Calu3 (cell line): Measurements from ENCODE around the gene MAP2K7. TPM values are rescaled to one million over a fixed set of nuclear protein-coding genes. Genes with fewer than 3 reads are reported as not detected.
A peak's percentile ranks its signal among the peaks of the same experiment; 100 is the strongest.

Experiments
- BruUV-seq: library from RNA; stranded (reverse); fragments of 400-500 nt; replicated peaks from 2 replicates; lab custom pipeline; 2021; lab: Mats Ljungman, UMichigan
- CTCF ChIA-PET: fragments of 300-600 bp; sonication (Branson Sonifier 250); formaldehyde crosslinking; loops from one replicate; lab custom pipeline; 2022; ENCODE audit warnings: antibody characterized with exemption; lab: Charles Lee
- DNase-seq: peaks from one replicate; pipeline ENCODE4 v3.0.0; 2022
- H3K27ac Mint-ChIP-seq: one replicate; pipeline ENCODE4 v1.8.0; 2022; ENCODE audit warnings: mixed read lengths; ENCODE audit not compliant: unreplicated experiment
- H3K27me3 Mint-ChIP-seq: one replicate; pipeline ENCODE4 v1.8.0; 2022; ENCODE audit warnings: mixed read lengths; ENCODE audit not compliant: unreplicated experiment
- H3K36me3 Mint-ChIP-seq: one replicate; pipeline ENCODE4 v1.8.0; 2022; ENCODE audit warnings: mild to moderate bottlenecking, moderate library complexity, mixed read lengths; ENCODE audit not compliant: insufficient read depth, unreplicated experiment
- H3K4me1 Mint-ChIP-seq: one replicate; pipeline ENCODE4 v1.8.0; 2022; ENCODE audit warnings: mild to moderate bottlenecking, low read depth, mixed read lengths; ENCODE audit not compliant: unreplicated experiment
- H3K4me3 Mint-ChIP-seq: one replicate; pipeline ENCODE4 v1.8.0; 2022; ENCODE audit warnings: mild to moderate bottlenecking, low read depth, moderate library complexity, mixed read lengths; ENCODE audit not compliant: unreplicated experiment
- H3K9me3 Mint-ChIP-seq: one replicate; pipeline ENCODE4 v1.8.0; 2022; ENCODE audit warnings: low read depth, mixed read lengths; ENCODE audit not compliant: unreplicated experiment
- CTCF ChIP-seq: fragments of 200-600 bp; IDR thresholded peaks from one replicate; pipeline ENCODE4 v1.8.0; 2022; ENCODE audit warnings: antibody characterized with exemption; ENCODE audit not compliant: unreplicated experiment
- intact Hi-C: fragments of 100-400 bp; cut with micrococcal nuclease; formaldehyde crosslinking; loops from one replicate; pipeline ENCODE4 v1.10.0; 2022; ENCODE audit not compliant: unreplicated experiment
- total RNA-seq: library from RNA; stranded (reverse); gene quantifications from 2 replicates; pipeline ENCODE4 v1.2.3, GENCODE V29; 2022

Gene MAP2K7
- total RNA-seq, 1 experiment from 2014 or later: 28.0 TPM

DNA sequence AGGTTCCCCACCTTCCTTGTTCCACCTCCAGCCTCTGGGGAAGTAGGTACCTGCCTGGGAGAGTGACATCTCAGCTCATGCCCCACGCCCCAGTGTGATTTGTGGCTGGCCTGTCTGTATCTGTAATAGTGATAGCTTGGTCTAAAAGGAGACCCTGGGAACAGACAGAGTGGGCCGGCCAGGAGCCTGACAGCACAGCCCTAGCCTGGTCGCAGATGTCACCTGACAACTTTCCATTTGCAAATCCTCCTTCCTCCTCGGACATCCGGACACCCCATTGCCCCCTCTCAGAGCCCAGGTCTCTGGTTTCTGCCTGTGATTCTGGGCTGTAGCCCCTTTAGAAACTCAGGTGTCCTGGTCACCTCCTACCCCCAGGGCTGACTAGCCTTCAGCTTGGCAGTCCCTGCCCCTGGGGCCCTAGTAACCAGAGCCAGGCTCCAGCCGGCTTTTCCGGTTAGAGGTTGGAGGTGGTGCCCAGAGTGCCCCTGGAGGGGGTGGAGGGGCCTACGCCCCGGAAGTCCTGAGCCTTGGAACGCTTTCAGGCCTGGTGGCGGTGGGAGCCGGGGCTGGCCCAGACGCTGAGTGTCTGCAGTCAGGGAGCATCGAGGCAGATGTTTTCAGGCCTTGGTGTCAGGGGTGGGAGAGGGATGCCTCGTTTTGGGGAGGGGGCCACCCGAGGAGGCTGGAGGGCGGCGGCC lies 8.9 kb upstream of the MAP2K7 start:
- BruUV-seq: no TSS peak

DNA sequence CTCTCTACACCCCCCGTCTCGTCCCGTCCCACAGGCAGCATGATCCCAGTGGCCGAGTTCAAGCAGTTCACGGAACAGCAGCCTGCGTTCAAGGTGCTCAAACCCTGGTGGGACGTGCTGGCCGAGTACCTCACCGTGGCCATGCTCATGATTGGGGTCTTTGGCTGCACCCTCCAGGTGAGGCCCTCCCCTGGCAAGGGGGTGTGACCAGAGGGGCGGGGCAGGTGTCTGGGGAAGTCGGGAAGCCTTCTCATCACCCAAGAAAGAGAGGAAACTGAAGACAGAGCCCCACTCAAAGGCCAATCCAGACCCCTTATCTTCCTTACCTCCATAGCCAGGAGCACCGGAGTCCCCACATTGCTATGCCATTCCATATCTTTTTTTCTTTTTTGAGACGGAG lies 8.1 kb upstream of the MAP2K7 start:
- intact Hi-C loops: no loop called here
- CTCF ChIA-PET: no interaction called here
- no peak for DNase-seq
- no peak for TF ChIP-seq CTCF
- H3K36me3 Mint-ChIP-seq: no peaks in the 10 kb centered on the region
- no peaks in the 10 kb centered on the region for H3K27me3 Mint-ChIP-seq
- H3K4me1 Mint-ChIP-seq: no peaks in the 10 kb centered on the region
- no peaks in the 10 kb centered on the region for H3K9me3 Mint-ChIP-seq
- H3K4me3 Mint-ChIP-seq: no peak overlapping the region
- no TSS peak for BruUV-seq
- no peak overlapping the region for H3K27ac Mint-ChIP-seq

More for the DNA sequence above, 8.9 kb upstream of the MAP2K7 start:
- peak; percentile 71 for DNase-seq
- peak overlapping the region; percentile 21 for H3K4me3 Mint-ChIP-seq
- intact Hi-C loops: no loop called here
- H3K27ac Mint-ChIP-seq: peak overlapping the region; percentile 54
- no peaks in the 10 kb centered on the region for H3K27me3 Mint-ChIP-seq
- no peak for TF ChIP-seq CTCF
- CTCF ChIA-PET: interaction anchor here (0.9 kb wide), 1 partner anchor 9 kb away, joined by 3 read pairs; the partner anchor contains the start of gene MAP2K7
- H3K36me3 Mint-ChIP-seq: no peaks in the 10 kb centered on the region
- H3K9me3 Mint-ChIP-seq: no peaks in the 10 kb centered on the region
- H3K4me1 Mint-ChIP-seq: no peaks in the 10 kb centered on the region

DNA sequence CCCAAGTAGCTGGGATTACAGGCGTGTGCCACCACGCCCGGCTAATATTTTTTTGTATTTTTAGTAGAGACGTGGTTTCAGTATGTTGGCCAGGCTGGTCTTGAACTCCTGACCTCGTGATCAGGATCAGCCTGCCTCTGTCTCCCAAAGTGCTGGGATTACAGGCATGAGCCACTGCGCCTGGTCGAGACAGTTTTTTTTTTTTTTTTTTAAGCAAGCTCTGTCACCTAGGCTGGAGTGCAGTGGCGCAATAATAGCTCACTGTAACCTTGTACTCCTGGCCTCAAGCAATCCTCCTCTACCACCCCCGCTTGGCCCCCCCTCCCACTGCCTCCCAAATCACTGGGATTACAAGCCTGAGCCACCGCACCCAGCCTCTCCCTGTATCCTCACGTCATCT lies 6.4 kb upstream of the MAP2K7 start:
- CTCF ChIA-PET: interaction anchor here (0.7 kb wide), 1 partner anchor 46 kb away, joined by 5 read pairs; the partner anchor contains the start of gene TIMM44
- no TSS peak for BruUV-seq
- intact Hi-C loops: no loop called here
- H3K27ac Mint-ChIP-seq: no peak overlapping the region
- no peak for TF ChIP-seq CTCF
- H3K4me1 Mint-ChIP-seq: no peaks in the 10 kb centered on the region
- no peak overlapping the region for H3K4me3 Mint-ChIP-seq
- H3K9me3 Mint-ChIP-seq: no peaks in the 10 kb centered on the region
- peaks cover under 1% of the 10 kb centered on the region for H3K36me3 Mint-ChIP-seq
- no peaks in the 10 kb centered on the region for H3K27me3 Mint-ChIP-seq
- no peak for DNase-seq

GRCh38 chr19:7898967-7899366 lies 4.7 kb upstream of the MAP2K7 start:
- Mint-ChIP-seq H3K4me1 (no peaks in the 10 kb centered on the region), H3K36me3 (peaks cover 16% of the 10 kb centered on the region), H3K9me3 (no peaks in the 10 kb centered on the region), H3K4me3 (no peak overlapping the region), H3K27me3 (no peaks in the 10 kb centered on the region), H3K27ac (no peak overlapping the region)
- CTCF ChIA-PET: no interaction called here
- TF ChIP-seq CTCF: no peak
- DNase-seq: no peak
- intact Hi-C loops: no loop called here
- BruUV-seq: no TSS peak
